Adrenal gland (tissue), 5 donors: ENCODE measurements around the gene CYBB.

Experiments used
- CTCF ChIP-seq, 6 experiments: fragments of 450-650 bp in 4 of 6; fragments of 200-600 bp in 2 of 6; sonication (generic) in 1 of 6; IDR thresholded peaks; 1 replicate in 5 of 6; 2 replicates in 1 of 6; pipeline versions ENCODE4 v1.5.1 to v1.8.0; 2016 to 2021; ENCODE audit warnings: antibody characterized with exemption in 6 of 6, mild to moderate bottlenecking in 2 of 6, moderate library complexity in 1 of 6
- POLR2A ChIP-seq, 2 donors: fragments of 450-650 bp; IDR thresholded peaks; one replicate each; pipeline ENCODE4 v1.6.1; 2017; ENCODE audit warnings: antibody characterized with exemption in 2 of 2, mild to moderate bottlenecking in 2 of 2, moderate library complexity in 1 of 2
- donor health status: DM: no; HTN: no; CAD: no.

GRCh38 chrX:37755025-37755424 lies 24.8 kb upstream of the CYBB start:
- TF ChIP-seq CTCF (IDR thresholded peaks at IDR 0.05) = no peak
- TF ChIP-seq POLR2A (IDR thresholded peaks at IDR 0.05) = no peak
